ENCODE data around the gene SIRPD.

DNA sequence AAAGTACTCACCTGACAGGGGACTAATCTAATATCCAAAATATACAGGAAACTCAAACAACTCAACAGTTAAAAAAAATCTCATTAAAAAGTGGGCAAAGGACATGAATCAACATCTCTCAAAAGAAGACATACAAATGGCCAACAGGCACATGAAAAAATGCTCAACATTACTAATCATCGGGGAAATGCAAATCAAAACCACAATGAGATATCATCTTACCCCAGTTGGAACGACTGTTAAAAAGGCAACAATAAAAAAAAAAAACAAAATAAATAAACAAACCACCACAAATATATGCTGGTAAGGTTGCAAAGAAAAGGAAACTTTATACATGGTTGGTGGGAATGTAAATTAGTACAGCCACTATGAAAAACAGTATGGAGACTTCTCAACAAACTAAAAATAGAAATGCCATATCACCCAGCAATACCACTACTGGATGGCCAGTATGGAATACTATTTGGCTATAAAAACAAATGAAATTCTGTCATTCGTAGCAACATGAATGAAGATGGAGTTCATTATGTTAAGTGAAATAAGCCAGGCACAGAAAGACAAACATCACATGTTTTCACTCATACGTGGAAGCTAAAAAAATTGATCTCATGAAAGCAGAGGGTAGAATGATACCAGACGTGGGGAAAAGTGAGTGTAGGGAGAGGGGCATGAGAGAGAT, 72.9 kb downstream of the SIRPD start:
- TF ChIP-seq, protein P1, sequence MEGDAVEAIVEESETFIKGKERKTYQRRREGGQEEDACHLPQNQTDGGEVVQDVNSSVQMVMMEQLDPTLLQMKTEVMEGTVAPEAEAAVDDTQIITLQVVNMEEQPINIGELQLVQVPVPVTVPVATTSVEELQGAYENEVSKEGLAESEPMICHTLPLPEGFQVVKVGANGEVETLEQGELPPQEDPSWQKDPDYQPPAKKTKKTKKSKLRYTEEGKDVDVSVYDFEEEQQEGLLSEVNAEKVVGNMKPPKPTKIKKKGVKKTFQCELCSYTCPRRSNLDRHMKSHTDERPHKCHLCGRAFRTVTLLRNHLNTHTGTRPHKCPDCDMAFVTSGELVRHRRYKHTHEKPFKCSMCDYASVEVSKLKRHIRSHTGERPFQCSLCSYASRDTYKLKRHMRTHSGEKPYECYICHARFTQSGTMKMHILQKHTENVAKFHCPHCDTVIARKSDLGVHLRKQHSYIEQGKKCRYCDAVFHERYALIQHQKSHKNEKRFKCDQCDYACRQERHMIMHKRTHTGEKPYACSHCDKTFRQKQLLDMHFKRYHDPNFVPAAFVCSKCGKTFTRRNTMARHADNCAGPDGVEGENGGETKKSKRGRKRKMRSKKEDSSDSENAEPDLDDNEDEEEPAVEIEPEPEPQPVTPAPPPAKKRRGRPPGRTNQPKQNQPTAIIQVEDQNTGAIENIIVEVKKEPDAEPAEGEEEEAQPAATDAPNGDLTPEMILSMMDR (IDR thresholded peaks at IDR 0.05; ENCODE audit: low read depth, low read length, poor library complexity, severe bottlenecking) = no peak
- TF ChIP-seq EZH2phosphoT487 (IDR thresholded peaks at IDR 0.05; ENCODE audit: borderline replicate concordance, low read length) = no peak
